Measurements from ENCODE around the gene DKK2. TPM values are rescaled to one million over a fixed set of nuclear protein-coding genes. Genes with fewer than 3 reads are reported as not detected.
"Not testable (repeated sequence)": the region's sequence is repeated elsewhere in the genome, so short reads cannot be mapped to it uniquely, and the experiment has no call there.

The DKK2 gene
- total and polyA plus RNA-seq, 4 donors, result 5.7 to 32.2 (median 12.4) TPM

DNA sequence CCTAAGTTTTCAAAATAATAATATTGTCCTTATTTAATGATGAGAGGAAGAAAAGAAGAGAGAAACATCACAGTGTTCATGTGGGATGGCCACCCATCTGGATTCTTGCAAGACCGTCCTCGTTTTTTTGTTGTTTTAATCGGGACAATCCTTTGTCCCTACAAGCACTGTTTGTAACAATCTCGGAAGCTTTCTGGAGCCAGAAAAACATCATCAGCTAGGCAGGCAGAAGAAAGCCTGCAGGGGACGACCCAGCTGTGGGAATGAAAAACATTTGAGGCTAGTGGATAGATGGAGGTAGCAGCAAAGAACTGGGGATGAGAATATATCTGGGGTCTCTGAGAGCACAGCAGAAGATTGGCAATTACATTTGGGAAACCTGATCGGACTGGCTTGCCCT, 105.6 kb downstream of the DKK2 start:
- Histone ChIP-seq H3K27me3 (ENCODE audit: control insufficient read depth, insufficient read depth, low read length) (no peaks in the 10 kb centered on the region), H3K9me3 (ENCODE audit: control insufficient read depth, insufficient read depth, low read length) (no peaks in the 10 kb centered on the region), H3K36me3 (ENCODE audit: control insufficient read depth, insufficient read depth, low read length) (no peaks in the 10 kb centered on the region), H3K27ac (ENCODE audit: low read depth, low read length) (no peak overlapping the region), H3K4me3 (ENCODE audit: low read depth, low read length) (no peak overlapping the region), H3K4me1 (ENCODE audit: control insufficient read depth, insufficient read depth, low read length) (no peaks in the 10 kb centered on the region)
- DNase-seq (ENCODE audit: low read depth in 4 of 6, low spot score in 6 of 6), result peak in 1 of 6 donors; percentile 3
- 52% methylated on average over 5 of the region's 6 CpGs for WGBS (ENCODE audit: insufficient coverage)

DNA sequence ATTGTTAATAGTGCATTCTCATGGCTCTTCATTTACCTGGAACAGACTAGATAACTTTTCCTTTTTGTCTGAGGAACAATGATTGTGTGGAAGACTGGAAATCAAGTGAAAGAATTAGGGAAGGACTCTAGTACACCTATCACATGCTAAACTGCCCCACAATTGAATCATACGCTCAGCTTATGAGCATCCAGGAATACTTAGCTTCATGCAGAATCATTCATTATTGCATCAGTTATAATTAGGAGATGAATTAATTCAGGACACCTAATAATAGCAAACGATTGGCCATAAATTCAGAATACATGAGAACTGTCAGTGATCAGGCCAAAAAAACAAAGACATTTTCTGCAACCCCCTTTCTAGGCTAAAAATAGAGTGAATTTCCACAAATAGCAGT, 106.9 kb downstream of the DKK2 start:
- Histone ChIP-seq H3K27me3 (ENCODE audit: control insufficient read depth, insufficient read depth, low read length) (no peaks in the 10 kb centered on the region), H3K4me1 (ENCODE audit: control insufficient read depth, insufficient read depth, low read length) (no peaks in the 10 kb centered on the region), H3K9me3 (ENCODE audit: control insufficient read depth, insufficient read depth, low read length) (no peaks in the 10 kb centered on the region), H3K27ac (ENCODE audit: low read depth, low read length) (no peak overlapping the region), H3K36me3 (ENCODE audit: control insufficient read depth, insufficient read depth, low read length) (no peaks in the 10 kb centered on the region), H3K4me3 (ENCODE audit: low read depth, low read length) (no peak overlapping the region)
- no CpG with 5 or more reads among the region's 2 CpGs for WGBS (ENCODE audit: insufficient coverage)
- no peak for DNase-seq (ENCODE audit: low read depth in 4 of 6, low spot score in 6 of 6)

DNA sequence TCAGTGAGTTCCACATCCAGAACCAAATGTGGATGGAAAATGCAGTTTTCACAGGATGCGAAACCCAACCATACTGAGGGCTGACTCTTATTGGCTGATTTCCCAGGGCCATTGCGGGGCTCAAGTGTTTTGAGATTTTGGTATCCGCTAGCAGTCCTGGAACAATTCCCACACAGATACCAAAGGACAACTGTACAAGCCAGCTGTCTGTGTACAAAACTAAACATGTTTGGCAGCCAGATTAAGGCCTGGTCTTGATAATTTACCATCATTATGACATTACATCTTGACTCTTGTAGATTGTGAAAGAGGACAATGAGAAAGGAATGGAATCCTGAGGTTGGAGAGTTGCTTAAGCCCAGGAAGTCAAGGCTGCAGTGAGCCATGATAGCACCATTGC, 121.9 kb downstream of the DKK2 start:
- WGBS (ENCODE audit: insufficient coverage), result 79% methylated on average over 3 of the region's 3 CpGs
- H3K4me3 ChIP-seq (ENCODE audit: low read depth, low read length), result no peak overlapping the region

DNA sequence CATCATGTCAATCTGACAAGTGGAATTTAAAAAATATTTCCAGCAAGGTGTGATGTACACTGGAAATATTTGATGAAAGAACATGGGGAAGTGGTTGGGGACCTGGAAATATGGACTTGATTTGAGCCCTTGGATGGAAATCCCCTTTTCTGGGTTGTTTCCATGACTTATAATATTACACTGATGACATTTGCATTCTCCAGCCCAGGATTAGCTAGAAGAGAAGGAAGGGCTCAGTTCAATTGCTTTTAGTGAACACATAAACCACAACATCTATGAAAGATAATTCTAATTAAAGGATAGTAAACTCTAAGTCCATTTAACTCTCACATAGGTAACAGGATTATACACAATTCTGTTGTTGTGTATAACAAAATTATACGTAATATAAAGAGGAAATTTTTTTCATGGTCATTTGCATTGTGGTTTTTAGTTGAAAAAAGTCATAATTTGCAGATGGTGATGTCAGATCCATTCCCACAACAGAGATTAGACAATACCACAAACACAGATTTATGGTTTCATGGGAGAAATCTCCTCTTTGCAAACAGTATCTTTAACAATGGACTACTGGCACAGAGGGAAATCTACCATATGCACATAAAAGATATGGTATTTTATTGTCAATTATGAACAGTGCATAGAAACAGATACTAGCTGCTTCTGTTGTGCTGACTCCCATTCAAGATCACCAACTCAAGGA, 126.5 kb downstream of the DKK2 start:
- H3K27me3 ChIP-seq (ENCODE audit: control insufficient read depth, insufficient read depth, low read length), result no peaks in the 10 kb centered on the region
- H3K4me3 ChIP-seq (ENCODE audit: low read depth, low read length), result no peak overlapping the region
- H3K36me3 ChIP-seq (ENCODE audit: control insufficient read depth, insufficient read depth, low read length), result no peaks in the 10 kb centered on the region
- no peaks in the 10 kb centered on the region for H3K4me1 ChIP-seq (ENCODE audit: control insufficient read depth, insufficient read depth, low read length)
- DNase-seq (ENCODE audit: low read depth in 4 of 6, low spot score in 6 of 6), result peak in 1 of 6 donors; percentile 8
- H3K9me3 ChIP-seq (ENCODE audit: control insufficient read depth, insufficient read depth, low read length), result no peaks in the 10 kb centered on the region
- no peak overlapping the region for H3K27ac ChIP-seq (ENCODE audit: low read depth, low read length)
- WGBS (ENCODE audit: insufficient coverage), result no CpG with 5 or more reads among the region's 1 CpG

More for the DNA sequence above, 121.9 kb downstream of the DKK2 start:
- Histone ChIP-seq H3K27me3 (ENCODE audit: control insufficient read depth, insufficient read depth, low read length) (no peaks in the 10 kb centered on the region), H3K9me3 (ENCODE audit: control insufficient read depth, insufficient read depth, low read length) (no peaks in the 10 kb centered on the region), H3K4me1 (ENCODE audit: control insufficient read depth, insufficient read depth, low read length) (no peaks in the 10 kb centered on the region), H3K36me3 (ENCODE audit: control insufficient read depth, insufficient read depth, low read length) (no peaks in the 10 kb centered on the region), H3K27ac (ENCODE audit: low read depth, low read length) (no peak overlapping the region)
- DNase-seq (ENCODE audit: low read depth in 4 of 6, low spot score in 6 of 6), result no peak

DNA sequence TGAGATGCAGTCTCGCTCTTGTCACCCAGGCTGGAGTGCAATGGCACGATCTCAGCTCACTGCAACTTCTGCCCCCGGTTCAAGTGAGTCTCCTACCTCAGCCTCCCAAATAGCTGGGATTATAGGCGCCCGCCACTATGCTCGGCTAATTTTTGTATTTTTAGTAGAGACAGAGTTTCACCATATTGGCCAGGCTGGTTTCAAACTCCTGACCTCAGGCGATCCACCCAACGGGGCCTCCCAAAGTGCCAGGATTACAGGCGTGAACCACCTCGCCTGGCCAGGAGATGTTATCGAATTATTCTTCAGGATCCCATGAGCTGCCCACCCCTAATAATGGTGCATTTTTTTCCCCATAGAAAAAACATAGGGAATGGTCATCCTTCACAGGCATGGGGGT, 128.1 kb downstream of the DKK2 start:
- not testable (repeated sequence) for H3K27me3 ChIP-seq (ENCODE audit: control insufficient read depth, insufficient read depth, low read length); H3K4me3 ChIP-seq (ENCODE audit: low read depth, low read length); DNase-seq (ENCODE audit: low read depth in 4 of 6, low spot score in 6 of 6); H3K36me3 ChIP-seq (ENCODE audit: control insufficient read depth, insufficient read depth, low read length); H3K4me1 ChIP-seq (ENCODE audit: control insufficient read depth, insufficient read depth, low read length); H3K9me3 ChIP-seq (ENCODE audit: control insufficient read depth, insufficient read depth, low read length); H3K27ac ChIP-seq (ENCODE audit: low read depth, low read length)
- 100% methylated on average over 3 of the region's 11 CpGs for WGBS (ENCODE audit: insufficient coverage)

DNA sequence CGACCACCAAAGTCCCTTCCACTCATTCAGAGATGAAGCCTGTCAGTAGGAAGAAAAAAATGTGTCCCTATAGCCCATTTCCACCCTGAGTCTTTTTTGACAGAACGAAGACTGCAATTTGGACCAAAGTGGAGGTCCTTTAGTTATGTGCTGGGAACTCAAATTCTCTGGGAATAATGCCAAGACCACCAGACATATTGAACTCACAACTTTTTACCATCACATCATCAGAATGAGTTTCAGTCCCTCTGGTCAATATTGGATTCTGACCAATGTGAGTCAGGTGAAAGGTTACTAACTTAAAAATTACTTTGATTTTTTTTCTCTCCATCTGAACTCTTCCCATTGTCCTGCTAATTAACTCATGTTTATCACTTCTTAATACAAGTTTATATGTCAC, 128.9 kb downstream of the DKK2 start:
- Histone ChIP-seq H3K27me3 (ENCODE audit: control insufficient read depth, insufficient read depth, low read length) (no peaks in the 10 kb centered on the region), H3K36me3 (ENCODE audit: control insufficient read depth, insufficient read depth, low read length) (no peaks in the 10 kb centered on the region), H3K27ac (ENCODE audit: low read depth, low read length) (no peak overlapping the region), H3K4me1 (ENCODE audit: control insufficient read depth, insufficient read depth, low read length) (no peaks in the 10 kb centered on the region), H3K9me3 (ENCODE audit: control insufficient read depth, insufficient read depth, low read length) (no peaks in the 10 kb centered on the region), H3K4me3 (ENCODE audit: low read depth, low read length) (no peak overlapping the region)
- WGBS (ENCODE audit: insufficient coverage), result no CpG with 5 or more reads among the region's 2 CpGs
- no peak for DNase-seq (ENCODE audit: low read depth in 4 of 6, low spot score in 6 of 6)

DNA sequence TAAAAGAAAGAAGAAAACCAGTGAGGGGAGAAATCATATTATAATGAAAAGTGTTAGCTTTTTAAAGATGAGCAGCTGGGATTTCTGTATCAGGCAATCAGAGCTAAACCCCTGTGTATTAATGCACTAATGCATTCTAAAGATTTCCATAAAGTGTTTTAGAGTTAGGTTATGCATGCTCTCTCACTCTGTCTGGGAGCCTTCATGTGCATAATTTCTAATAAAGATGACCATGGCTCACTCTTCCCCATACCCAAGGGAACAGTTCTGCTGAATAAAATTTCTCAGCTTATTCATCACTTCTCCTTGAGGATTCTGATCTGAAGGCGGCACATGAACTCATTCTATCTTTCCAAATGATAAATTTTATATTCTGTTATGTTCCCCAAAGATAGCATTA, 129.4 kb downstream of the DKK2 start:
- Histone ChIP-seq H3K27ac (ENCODE audit: low read depth, low read length) (no peak overlapping the region), H3K27me3 (ENCODE audit: control insufficient read depth, insufficient read depth, low read length) (no peaks in the 10 kb centered on the region), H3K36me3 (ENCODE audit: control insufficient read depth, insufficient read depth, low read length) (no peaks in the 10 kb centered on the region), H3K4me3 (ENCODE audit: low read depth, low read length) (no peak overlapping the region), H3K4me1 (ENCODE audit: control insufficient read depth, insufficient read depth, low read length) (no peaks in the 10 kb centered on the region), H3K9me3 (ENCODE audit: control insufficient read depth, insufficient read depth, low read length) (no peaks in the 10 kb centered on the region)
- WGBS (ENCODE audit: insufficient coverage), result no CpG with 5 or more reads among the region's 1 CpG
- peak in 1 of 6 donors; percentile 22 for DNase-seq (ENCODE audit: low read depth in 4 of 6, low spot score in 6 of 6)

DNA sequence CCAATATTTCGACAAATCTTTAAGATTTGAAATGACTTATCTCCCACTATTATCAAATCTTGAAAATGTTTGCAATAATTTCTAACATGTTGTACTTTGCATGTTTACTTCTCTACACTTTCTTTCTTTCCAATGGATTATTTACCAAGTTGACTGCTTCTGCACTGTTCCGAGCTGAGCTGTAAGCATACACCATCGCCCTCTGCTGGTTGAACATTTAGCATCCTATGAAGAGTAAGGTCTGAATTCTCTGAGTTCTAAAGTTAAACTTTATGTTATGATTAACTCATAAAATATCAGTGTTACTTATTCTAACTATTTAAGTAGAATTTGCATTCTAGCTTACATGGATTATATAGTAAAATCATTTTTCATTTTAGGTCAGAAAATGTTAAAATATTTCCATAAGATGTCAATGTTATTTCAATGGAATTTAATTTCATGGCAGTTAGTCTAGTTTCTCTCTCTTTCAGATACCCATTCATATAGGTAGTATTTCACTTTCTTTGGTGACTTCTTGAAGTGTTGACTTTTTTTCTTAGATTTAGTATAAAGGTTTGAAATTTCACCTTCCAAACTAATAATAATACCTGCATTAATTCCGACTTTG, 137.4 kb downstream of the DKK2 start:
- H3K4me1 ChIP-seq (ENCODE audit: control insufficient read depth, insufficient read depth, low read length), result no peaks in the 10 kb centered on the region
- peaks cover 1% of the 10 kb centered on the region for H3K9me3 ChIP-seq (ENCODE audit: control insufficient read depth, insufficient read depth, low read length)
- DNase-seq (ENCODE audit: low read depth in 4 of 6, low spot score in 6 of 6), result peak; percentile 7 to 77 (median 40)
- no peak overlapping the region for H3K4me3 ChIP-seq (ENCODE audit: low read depth, low read length)
- H3K27ac ChIP-seq (ENCODE audit: low read depth, low read length), result no peak overlapping the region
- H3K36me3 ChIP-seq (ENCODE audit: control insufficient read depth, insufficient read depth, low read length), result no peaks in the 10 kb centered on the region
- 60% methylated on average over 1 of the region's 4 CpGs for WGBS (ENCODE audit: insufficient coverage)
- H3K27me3 ChIP-seq (ENCODE audit: control insufficient read depth, insufficient read depth, low read length), result no peaks in the 10 kb centered on the region

DNA sequence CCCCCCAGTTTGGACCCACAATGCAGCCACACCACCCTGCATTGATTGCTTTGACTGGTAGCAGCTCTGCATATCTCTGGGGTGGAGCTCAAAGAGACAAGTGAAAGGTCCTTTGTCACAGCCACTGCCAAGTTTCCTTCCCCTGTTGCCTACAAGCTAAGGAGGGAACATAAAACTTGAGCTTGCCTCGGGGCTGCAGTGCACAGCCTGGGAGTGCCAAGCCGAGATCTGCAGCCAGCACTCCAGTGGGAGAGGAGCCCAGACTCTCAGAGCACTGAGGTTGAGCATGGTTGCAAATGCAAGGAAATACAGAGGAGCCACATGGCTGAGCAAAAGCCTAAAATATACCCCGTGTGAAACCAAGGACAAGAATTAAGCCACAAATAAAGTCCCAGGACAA, 142.2 kb downstream of the DKK2 start:
- Histone ChIP-seq H3K9me3 (ENCODE audit: control insufficient read depth, insufficient read depth, low read length) (peaks cover 1% of the 10 kb centered on the region), H3K27me3 (ENCODE audit: control insufficient read depth, insufficient read depth, low read length) (no peaks in the 10 kb centered on the region), H3K4me1 (ENCODE audit: control insufficient read depth, insufficient read depth, low read length) (no peaks in the 10 kb centered on the region), H3K4me3 (ENCODE audit: low read depth, low read length) (no peak overlapping the region), H3K27ac (ENCODE audit: low read depth, low read length) (no peak overlapping the region), H3K36me3 (ENCODE audit: control insufficient read depth, insufficient read depth, low read length) (no peaks in the 10 kb centered on the region)
- peak in 2 of 6 donors; percentile 2 to 69 for DNase-seq (ENCODE audit: low read depth in 4 of 6, low spot score in 6 of 6)
- 71% methylated on average over 3 of the region's 3 CpGs for WGBS (ENCODE audit: insufficient coverage)

DNA sequence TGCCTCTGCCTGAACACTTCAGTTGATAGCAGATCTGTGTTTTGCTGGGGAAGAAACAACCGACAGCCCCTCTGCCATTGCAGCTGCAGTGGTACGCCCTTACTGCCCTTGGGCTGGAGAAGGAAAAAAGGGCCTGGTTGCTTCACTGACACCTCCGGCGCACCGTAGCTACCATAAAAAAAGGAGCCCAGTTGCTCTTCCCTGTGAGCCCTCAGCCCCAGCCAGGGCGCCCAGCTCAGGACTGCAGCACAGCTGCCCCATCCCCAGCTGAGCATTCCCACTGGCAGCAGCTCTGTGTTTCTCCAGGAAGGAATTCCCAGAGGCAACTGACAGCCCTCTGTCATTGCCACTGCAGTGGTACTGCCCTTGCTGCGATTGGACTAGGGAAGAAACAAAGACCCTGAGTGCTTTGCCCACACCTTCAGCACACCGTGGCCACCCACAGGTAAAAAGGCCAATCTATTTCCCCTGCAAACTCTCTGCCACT, 142.7 kb downstream of the DKK2 start:
- no peak for DNase-seq (ENCODE audit: low read depth in 4 of 6, low spot score in 6 of 6)
- Histone ChIP-seq H3K9me3 (ENCODE audit: control insufficient read depth, insufficient read depth, low read length) (peaks cover 1% of the 10 kb centered on the region), H3K4me3 (ENCODE audit: low read depth, low read length) (no peak overlapping the region), H3K4me1 (ENCODE audit: control insufficient read depth, insufficient read depth, low read length) (no peaks in the 10 kb centered on the region), H3K27me3 (ENCODE audit: control insufficient read depth, insufficient read depth, low read length) (no peaks in the 10 kb centered on the region), H3K36me3 (ENCODE audit: control insufficient read depth, insufficient read depth, low read length) (no peaks in the 10 kb centered on the region), H3K27ac (ENCODE audit: low read depth, low read length) (no peak overlapping the region)
- WGBS (ENCODE audit: insufficient coverage), result 89% methylated on average over 8 of the region's 8 CpGs
